ENCODE measurements around the gene JMJD8. TPM values are rescaled to one million over a fixed set of nuclear protein-coding genes. Genes with fewer than 3 reads are reported as not detected.

The JMJD8 gene
- polyA plus RNA-seq, 3 donors = 28.7 to 45.3 (median 33.5) TPM

DNA sequence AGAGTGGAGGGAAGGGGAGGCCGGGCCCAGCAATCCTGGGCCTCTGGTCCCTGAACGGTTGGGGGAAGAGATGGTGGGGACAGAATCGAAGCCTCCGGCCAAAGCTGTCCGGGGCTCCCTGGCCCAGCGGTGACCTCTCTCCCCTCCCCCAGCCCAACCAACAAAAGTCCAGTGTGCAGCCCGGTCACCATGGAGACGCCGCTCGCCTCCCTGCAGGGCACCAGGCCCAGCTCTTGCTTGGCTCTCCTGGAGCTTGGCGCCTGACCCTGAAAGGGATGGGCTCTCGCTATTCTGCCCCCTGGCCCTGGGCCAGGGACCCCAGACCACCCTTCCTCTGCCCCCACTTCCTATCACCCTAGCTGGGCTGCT is 32.0 kb upstream of the JMJD8 start:
- intact Hi-C loops (cut with micrococcal nuclease) = no loop called here
- H3K4me3 ChIP-seq (replicated peaks in 1 of 3; ENCODE audit: low read depth in 2 of 3, low read length in 3 of 3) = peak overlapping the region in 1 of 3 experiments; percentile 71
- H3K9me3 Mint-ChIP-seq = peaks cover 0 to 7% (median 0%) of the 10 kb centered on the region in 7 donors

GRCh38 chr16:715477-716199 is 31.5 kb upstream of the JMJD8 start:
- Mint-ChIP-seq H3K36me3 (peaks cover 0 to 3% of the 10 kb centered on the region in 2 donors), H3K27ac (no peak overlapping the region), H3K4me1 (peaks cover 16% of the 10 kb centered on the region), H3K9me3 (peaks cover 0 to 7% (median 0%) of the 10 kb centered on the region in 7 donors), H3K27me3 (ENCODE audit: low read depth in 3 of 3) (peaks cover 47 to 77% (median 58%) of the 10 kb centered on the region in 3 donors), H3K4me3 (peak overlapping the region; percentile 64 to 83)
- Histone ChIP-seq H3K27me3 (ENCODE audit: control insufficient read depth in 2 of 2, insufficient read depth in 2 of 2, low read length in 2 of 2) (peaks cover 11 to 72% of the 10 kb centered on the region in 2 donors), H2AFZ (ENCODE audit: insufficient read depth, low read depth, low read length, poor library complexity, severe bottlenecking) (peak overlapping the region; percentile 74), H3K36me3 (replicated peaks in 1 of 2; ENCODE audit: control insufficient read depth in 1 of 2, insufficient read depth in 2 of 2, low read length in 2 of 2) (no peaks in the 10 kb centered on the region), H4K20me1 (ENCODE audit: insufficient read depth, low read length) (no peaks in the 10 kb centered on the region), H3K4me1 (ENCODE audit: control insufficient read depth in 1 of 2, insufficient read depth in 2 of 2, low read length in 2 of 2) (peaks cover 22 to 32% of the 10 kb centered on the region in 2 donors), H3K4me3 (replicated peaks in 1 of 3; ENCODE audit: low read depth in 2 of 3, low read length in 3 of 3) (peak overlapping the region in 1 of 3 experiments; percentile 71), H3K9ac (ENCODE audit: insufficient read depth, low read length, poor library complexity, severe bottlenecking) (peak overlapping the region; percentile 4), H3K4me2 (replicated peaks; ENCODE audit: extremely low read depth, low read length, poor library complexity, severe bottlenecking) (peak overlapping the region; percentile 84), H3K27ac (ENCODE audit: low read depth in 1 of 2, low read length in 2 of 2) (no peak overlapping the region), H3K9me3 (replicated peaks in 1 of 2; ENCODE audit: control insufficient read depth in 1 of 2, insufficient read depth in 1 of 2, low read length in 2 of 2) (peaks cover 4 to 9% of the 10 kb centered on the region in 2 donors), H3K79me2 (ENCODE audit: insufficient read depth, low read length) (no peaks in the 10 kb centered on the region)
- WGBS (ENCODE audit: insufficient coverage) = 1% methylated on average over 73 of the region's 74 CpGs
- intact Hi-C loops (cut with micrococcal nuclease) = no loop called here
- TF ChIP-seq, protein P1, sequence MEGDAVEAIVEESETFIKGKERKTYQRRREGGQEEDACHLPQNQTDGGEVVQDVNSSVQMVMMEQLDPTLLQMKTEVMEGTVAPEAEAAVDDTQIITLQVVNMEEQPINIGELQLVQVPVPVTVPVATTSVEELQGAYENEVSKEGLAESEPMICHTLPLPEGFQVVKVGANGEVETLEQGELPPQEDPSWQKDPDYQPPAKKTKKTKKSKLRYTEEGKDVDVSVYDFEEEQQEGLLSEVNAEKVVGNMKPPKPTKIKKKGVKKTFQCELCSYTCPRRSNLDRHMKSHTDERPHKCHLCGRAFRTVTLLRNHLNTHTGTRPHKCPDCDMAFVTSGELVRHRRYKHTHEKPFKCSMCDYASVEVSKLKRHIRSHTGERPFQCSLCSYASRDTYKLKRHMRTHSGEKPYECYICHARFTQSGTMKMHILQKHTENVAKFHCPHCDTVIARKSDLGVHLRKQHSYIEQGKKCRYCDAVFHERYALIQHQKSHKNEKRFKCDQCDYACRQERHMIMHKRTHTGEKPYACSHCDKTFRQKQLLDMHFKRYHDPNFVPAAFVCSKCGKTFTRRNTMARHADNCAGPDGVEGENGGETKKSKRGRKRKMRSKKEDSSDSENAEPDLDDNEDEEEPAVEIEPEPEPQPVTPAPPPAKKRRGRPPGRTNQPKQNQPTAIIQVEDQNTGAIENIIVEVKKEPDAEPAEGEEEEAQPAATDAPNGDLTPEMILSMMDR (IDR thresholded peaks at IDR 0.05) = no peak
- DNase-seq = no peak

More for the DNA sequence above, 32.0 kb upstream of the JMJD8 start:
- Mint-ChIP-seq H3K36me3 (peaks cover 0 to 3% of the 10 kb centered on the region in 2 donors), H3K4me3 (peak overlapping the region; percentile 64 to 83), H3K27ac (no peak overlapping the region), H3K4me1 (peaks cover 16% of the 10 kb centered on the region), H3K27me3 (ENCODE audit: low read depth in 3 of 3) (peaks cover 47 to 74% (median 56%) of the 10 kb centered on the region in 3 donors)
- Histone ChIP-seq H3K4me1 (ENCODE audit: control insufficient read depth in 1 of 2, insufficient read depth in 2 of 2, low read length in 2 of 2) (peaks cover 23 to 37% of the 10 kb centered on the region in 2 donors), H3K27ac (ENCODE audit: low read depth in 1 of 2, low read length in 2 of 2) (no peak overlapping the region), H3K9ac (ENCODE audit: insufficient read depth, low read length, poor library complexity, severe bottlenecking) (peak overlapping the region; percentile 4), H3K79me2 (ENCODE audit: insufficient read depth, low read length) (no peaks in the 10 kb centered on the region), H2AFZ (ENCODE audit: insufficient read depth, low read depth, low read length, poor library complexity, severe bottlenecking) (no peak overlapping the region), H3K27me3 (ENCODE audit: control insufficient read depth in 2 of 2, insufficient read depth in 2 of 2, low read length in 2 of 2) (peaks cover 11 to 71% of the 10 kb centered on the region in 2 donors), H3K4me2 (replicated peaks; ENCODE audit: extremely low read depth, low read length, poor library complexity, severe bottlenecking) (peak overlapping the region; percentile 84), H3K9me3 (replicated peaks in 1 of 2; ENCODE audit: control insufficient read depth in 1 of 2, insufficient read depth in 1 of 2, low read length in 2 of 2) (peaks cover 4 to 9% of the 10 kb centered on the region in 2 donors), H4K20me1 (ENCODE audit: insufficient read depth, low read length) (no peaks in the 10 kb centered on the region), H3K36me3 (replicated peaks in 1 of 2; ENCODE audit: control insufficient read depth in 1 of 2, insufficient read depth in 2 of 2, low read length in 2 of 2) (no peaks in the 10 kb centered on the region)
- 46% methylated on average over 7 of the region's 12 CpGs for WGBS (ENCODE audit: insufficient coverage)
- DNase-seq = no peak
- TF ChIP-seq, protein P1 (IDR thresholded peaks at IDR 0.05) = no peak
